DMS53 (cell line): ENCODE results near the gene ZMIZ1.
A peak's percentile ranks its signal among the peaks of the same experiment; 100 is the strongest.

ENCODE experiments used
- DNase-seq: peaks from one replicate; lab custom pipeline; 2025; lab: John Stamatoyannopoulos, UW

The ZMIZ1 gene

GRCh38 chr10:79068562-79069324, at the start of gene ZMIZ1:
Gene ZMIZ1 (plus strand): TSS chr10:79068966. CDS start chr10:79201633, 132,667 bp downstream.
- DNase-seq, result peak; percentile 96

GRCh38 chr10:79019441-79020014, 49.2 kb upstream of the ZMIZ1 start:
- no peak for DNase-seq

GRCh38 chr10:79020015-79020491, 48.7 kb upstream of the ZMIZ1 start:
- no peak for DNase-seq

- DNase-seq, result no peak
These were observed 48.2 kb upstream of the ZMIZ1 start for GRCh38 chr10:79020605-79021004.

- DNase-seq, result no peak
These were observed 47.3 kb upstream of the ZMIZ1 start for GRCh38 chr10:79021331-79021907.

GRCh38 chr10:79021948-79022499, 46.7 kb upstream of the ZMIZ1 start:
- DNase-seq, result no peak

GRCh38 chr10:79022565-79023230, 46.1 kb upstream of the ZMIZ1 start:
- peak; percentile 65 for DNase-seq

GRCh38 chr10:79023240-79024162, 45.3 kb upstream of the ZMIZ1 start:
- peak; percentile 87 for DNase-seq

GRCh38 chr10:79024296-79024695, 44.5 kb upstream of the ZMIZ1 start:
- no peak for DNase-seq

GRCh38 chr10:79024720-79025198, 44.0 kb upstream of the ZMIZ1 start:
- DNase-seq, result no peak

GRCh38 chr10:79025199-79025832, 43.5 kb upstream of the ZMIZ1 start:
- no peak for DNase-seq

- DNase-seq, result no peak
These were observed 42.4 kb upstream of the ZMIZ1 start for GRCh38 chr10:79026341-79026761.

GRCh38 chr10:79026806-79027146, 42.0 kb upstream of the ZMIZ1 start:
- DNase-seq, result no peak

GRCh38 chr10:79027147-79028055, 41.4 kb upstream of the ZMIZ1 start:
- peak; percentile 74 for DNase-seq

- DNase-seq, result no peak
These were observed 40.7 kb upstream of the ZMIZ1 start for GRCh38 chr10:79028056-79028430.

GRCh38 chr10:79028451-79029010, 40.2 kb upstream of the ZMIZ1 start:
- no peak for DNase-seq

- no peak for DNase-seq
These were observed 39.0 kb upstream of the ZMIZ1 start for GRCh38 chr10:79029478-79030390.

GRCh38 chr10:79030705-79031104, 38.1 kb upstream of the ZMIZ1 start:
- no peak for DNase-seq
